HEK293 (cell line): ENCODE data around the gene CDX1.
A peak's percentile ranks its signal among the peaks of the same experiment; 100 is the strongest.

ENCODE experiments used
- CTCF ChIA-PET: fragments of 350-600 bp; formaldehyde crosslinking; extraction: SDS; loops from one replicate; lab custom pipeline; 2021; ENCODE audit warnings: antibody characterized with exemption; lab: Yijun Ruan, JAX
- POLR2A ChIA-PET: fragments of 300-600 bp; formaldehyde crosslinking; extraction: SDS; loops from one replicate; lab custom pipeline; 2020; ENCODE audit warnings: antibody characterized with exemption, inconsistent platforms; lab: Yijun Ruan, JAX
- H3K27ac ChIP-seq: fragments of 200-500 bp; sonication (Bioruptor generic); 2 replicates; pipeline ENCODE4 v1.5.1; 2014; ENCODE audit warnings: low read depth, low read length, control low read depth, inconsistent platforms; ENCODE audit errors: extremely low read depth
- H3K36me3 ChIP-seq, 2 experiments: fragments of 200-500 bp in 1 of 2; sonication (Bioruptor generic) in 1 of 2; 1 replicate in 1 of 2; 2 replicates in 1 of 2; pipeline ENCODE4 v1.5.1; 2014 to 2017; ENCODE audit warnings: inconsistent platforms in 2 of 2, low read length in 2 of 2; ENCODE audit not compliant: control insufficient read depth in 2 of 2, insufficient read depth in 1 of 2
- H3K4me1 ChIP-seq: fragments of 200-500 bp; sonication (Bioruptor generic); 2 replicates; pipeline ENCODE4 v1.5.1; 2014; ENCODE audit warnings: mild to moderate bottlenecking, low read length, inconsistent platforms; ENCODE audit not compliant: control insufficient read depth, insufficient read depth
- H3K4me3 ChIP-seq: 2 replicates; pipeline ENCODE4 v1.5.1; 2011; ENCODE audit warnings: low read depth, mild to moderate bottlenecking, control low read depth, low read length, moderate library complexity
- H3K9me3 ChIP-seq: fragments of 200-500 bp; sonication (Bioruptor generic); 2 replicates; pipeline ENCODE4 v1.5.1; 2014; ENCODE audit warnings: low read depth, low read length, inconsistent platforms; ENCODE audit not compliant: control insufficient read depth, insufficient read depth
- GLIS2 ChIP-seq: fragments of 450-650 bp; formaldehyde crosslinking; IDR thresholded peaks from 2 replicates; pipeline ENCODE4 v1.5.1; 2016; ENCODE audit warnings: missing biosample characterization, missing genetic modification characterization
- HOXC10 ChIP-seq: sonication (generic); formaldehyde crosslinking; IDR thresholded peaks from 2 replicates; pipeline ENCODE4 v1.8.1; 2023; ENCODE audit warnings: mild to moderate bottlenecking, missing genetic modification reagents
- SP3 ChIP-seq: fragments of 450-650 bp; formaldehyde crosslinking; IDR thresholded peaks from 2 replicates; pipeline ENCODE4 v1.5.1; 2016; ENCODE audit warnings: missing biosample characterization, missing genetic modification characterization
- YY2 ChIP-seq: fragments of 450-650 bp; formaldehyde crosslinking; IDR thresholded peaks from 2 replicates; pipeline ENCODE4 v1.5.1; 2016; ENCODE audit warnings: missing biosample characterization, missing genetic modification characterization
- ZBTB8A ChIP-seq: fragments of 450-650 bp; formaldehyde crosslinking; IDR thresholded peaks from 2 replicates; pipeline ENCODE4 v1.5.1; 2016; ENCODE audit warnings: missing biosample characterization, missing genetic modification characterization
- ZFP69B ChIP-seq: fragments of 450-650 bp; formaldehyde crosslinking; IDR thresholded peaks from 2 replicates; pipeline ENCODE4 v1.5.1; 2016; ENCODE audit warnings: missing biosample characterization, missing genetic modification characterization
- ZNF112 ChIP-seq: fragments of 450-650 bp; formaldehyde crosslinking; IDR thresholded peaks from 2 replicates; pipeline ENCODE4 v1.5.0; 2017; ENCODE audit warnings: missing biosample characterization, missing genetic modification characterization
- ZNF155 ChIP-seq: fragments of 450-650 bp; formaldehyde crosslinking; IDR thresholded peaks from 2 replicates; pipeline ENCODE4 v1.5.1; 2016; ENCODE audit warnings: missing biosample characterization, missing genetic modification characterization
- ZNF202 ChIP-seq: fragments of 450-650 bp; formaldehyde crosslinking; IDR thresholded peaks from 2 replicates; pipeline ENCODE4 v1.5.1; 2016; ENCODE audit warnings: missing biosample characterization, missing genetic modification characterization, borderline replicate concordance
- ZNF416 ChIP-seq: fragments of 450-650 bp; formaldehyde crosslinking; IDR thresholded peaks from 2 replicates; pipeline ENCODE4 v1.5.1; 2016; ENCODE audit warnings: missing biosample characterization, missing genetic modification characterization
- ZNF548 ChIP-seq: fragments of 450-650 bp; formaldehyde crosslinking; IDR thresholded peaks from 2 replicates; pipeline ENCODE4 v1.5.1; 2016; ENCODE audit warnings: missing biosample characterization, missing genetic modification characterization
- ZNF596 ChIP-seq: fragments of 450-650 bp; IDR thresholded peaks from 2 replicates; pipeline ENCODE4 v1.5.0; 2018; ENCODE audit warnings: missing biosample characterization, mild to moderate bottlenecking, missing genetic modification characterization, moderate library complexity
- ZNF600 ChIP-seq: fragments of 450-650 bp; formaldehyde crosslinking; IDR thresholded peaks from 2 replicates; pipeline ENCODE4 v1.5.1; 2016; ENCODE audit warnings: missing biosample characterization, missing genetic modification characterization
- ZNF624 ChIP-seq: fragments of 450-650 bp; formaldehyde crosslinking; IDR thresholded peaks from 2 replicates; pipeline ENCODE4 v1.5.1; 2017; ENCODE audit warnings: missing biosample characterization, missing genetic modification characterization
- ZNF629 ChIP-seq: fragments of 450-650 bp; formaldehyde crosslinking; IDR thresholded peaks from 2 replicates; pipeline ENCODE4 v1.5.1; 2017; ENCODE audit warnings: missing biosample characterization, missing genetic modification characterization
- ZNF776 ChIP-seq: fragments of 450-650 bp; formaldehyde crosslinking; IDR thresholded peaks from 2 replicates; pipeline ENCODE4 v1.5.0; 2017; ENCODE audit warnings: missing biosample characterization, missing genetic modification characterization, borderline replicate concordance
- TF ChIP-seq, protein P1 (sequence below): fragments of 450-650 bp; formaldehyde crosslinking; IDR thresholded peaks from 2 replicates; pipeline ENCODE4 v1.5.1; 2016; ENCODE audit warnings: missing biosample characterization, missing genetic modification characterization
- TF ChIP-seq, protein P2 (sequence below): sonication (generic); formaldehyde crosslinking; IDR thresholded peaks from 2 replicates; pipeline ENCODE4 v1.8.1; 2022; ENCODE audit warnings: mild to moderate bottlenecking, moderate library complexity, missing genetic modification reagents
- TF ChIP-seq, protein P3 (sequence below): fragments of 450-650 bp; formaldehyde crosslinking; IDR thresholded peaks from 2 replicates; pipeline ENCODE4 v1.5.1; 2017; ENCODE audit warnings: missing biosample characterization, missing genetic modification characterization
- TF ChIP-seq, protein P4 (sequence below): fragments of 450-650 bp; formaldehyde crosslinking; IDR thresholded peaks from 2 replicates; pipeline ENCODE4 v1.5.1; 2017; ENCODE audit warnings: missing biosample characterization, missing genetic modification characterization

The CDX1 gene

DNA sequence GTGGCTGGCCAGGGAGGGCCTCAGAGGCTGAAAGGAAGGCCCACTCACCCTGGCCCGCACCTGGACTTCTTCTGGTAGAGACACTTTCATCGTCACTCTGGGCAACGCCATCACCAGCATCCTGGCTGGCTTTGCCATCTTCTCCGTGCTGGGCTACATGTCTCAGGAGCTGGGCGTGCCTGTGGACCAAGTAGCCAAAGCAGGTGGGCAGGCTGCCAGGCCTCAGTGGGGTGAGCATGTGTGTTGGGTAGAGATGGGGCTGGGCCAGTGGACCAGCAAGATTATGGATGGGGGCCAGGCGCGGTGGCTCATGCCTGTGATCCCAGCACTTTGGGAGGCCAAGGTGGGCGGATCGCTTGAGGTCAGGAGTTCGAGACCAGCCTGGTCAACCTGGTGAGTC is 35.9 kb downstream of the CDX1 start:
- Histone ChIP-seq H3K27ac (no peak overlapping the region), H3K4me3 (no peak overlapping the region), H3K9me3 (no peaks in the 10 kb centered on the region), H3K36me3 (no peaks in the 10 kb centered on the region), H3K4me1 (no peaks in the 10 kb centered on the region)
- no peak for TF ChIP-seq ZNF629
- TF ChIP-seq, protein P1, sequence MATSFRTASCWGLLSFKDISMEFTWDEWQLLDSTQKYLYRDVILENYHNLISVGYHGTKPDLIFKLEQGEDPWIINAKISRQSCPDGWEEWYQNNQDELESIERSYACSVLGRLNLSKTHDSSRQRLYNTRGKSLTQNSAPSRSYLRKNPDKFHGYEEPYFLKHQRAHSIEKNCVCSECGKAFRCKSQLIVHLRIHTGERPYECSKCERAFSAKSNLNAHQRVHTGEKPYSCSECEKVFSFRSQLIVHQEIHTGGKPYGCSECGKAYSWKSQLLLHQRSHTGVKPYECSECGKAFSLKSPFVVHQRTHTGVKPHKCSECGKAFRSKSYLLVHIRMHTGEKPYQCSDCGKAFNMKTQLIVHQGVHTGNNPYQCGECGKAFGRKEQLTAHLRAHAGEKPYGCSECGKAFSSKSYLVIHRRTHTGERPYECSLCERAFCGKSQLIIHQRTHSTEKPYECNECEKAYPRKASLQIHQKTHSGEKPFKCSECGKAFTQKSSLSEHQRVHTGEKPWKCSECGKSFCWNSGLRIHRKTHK (tag by site-specific recombination) = no peak
- no peak for TF ChIP-seq ZNF548 (tag by site-specific recombination)
- TF ChIP-seq, protein P2, sequence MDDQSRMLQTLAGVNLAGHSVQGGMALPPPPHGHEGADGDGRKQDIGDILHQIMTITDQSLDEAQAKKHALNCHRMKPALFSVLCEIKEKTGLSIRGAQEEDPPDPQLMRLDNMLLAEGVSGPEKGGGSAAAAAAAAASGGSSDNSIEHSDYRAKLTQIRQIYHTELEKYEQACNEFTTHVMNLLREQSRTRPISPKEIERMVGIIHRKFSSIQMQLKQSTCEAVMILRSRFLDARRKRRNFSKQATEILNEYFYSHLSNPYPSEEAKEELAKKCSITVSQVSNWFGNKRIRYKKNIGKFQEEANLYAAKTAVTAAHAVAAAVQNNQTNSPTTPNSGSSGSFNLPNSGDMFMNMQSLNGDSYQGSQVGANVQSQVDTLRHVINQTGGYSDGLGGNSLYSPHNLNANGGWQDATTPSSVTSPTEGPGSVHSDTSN (CRISPR knock-in tag) = no peak
- TF ChIP-seq ZNF155 = no peak
- TF ChIP-seq ZNF202 (tag by site-specific recombination) = no peak
- no peak for TF ChIP-seq ZNF112
- no peak for TF ChIP-seq ZNF596 (tag by site-specific recombination)
- no peak for TF ChIP-seq ZNF416
- no peak for TF ChIP-seq ZNF624 (tag by site-specific recombination)
- TF ChIP-seq ZFP69B (tag by site-specific recombination) = no peak
- TF ChIP-seq ZNF600 = no peak
- TF ChIP-seq GLIS2 = no peak
- TF ChIP-seq HOXC10 (CRISPR knock-in tag) = no peak
- no peak for TF ChIP-seq YY2 (tag by site-specific recombination)
- TF ChIP-seq ZNF776 (tag by site-specific recombination) = no peak
- TF ChIP-seq, protein P3, sequence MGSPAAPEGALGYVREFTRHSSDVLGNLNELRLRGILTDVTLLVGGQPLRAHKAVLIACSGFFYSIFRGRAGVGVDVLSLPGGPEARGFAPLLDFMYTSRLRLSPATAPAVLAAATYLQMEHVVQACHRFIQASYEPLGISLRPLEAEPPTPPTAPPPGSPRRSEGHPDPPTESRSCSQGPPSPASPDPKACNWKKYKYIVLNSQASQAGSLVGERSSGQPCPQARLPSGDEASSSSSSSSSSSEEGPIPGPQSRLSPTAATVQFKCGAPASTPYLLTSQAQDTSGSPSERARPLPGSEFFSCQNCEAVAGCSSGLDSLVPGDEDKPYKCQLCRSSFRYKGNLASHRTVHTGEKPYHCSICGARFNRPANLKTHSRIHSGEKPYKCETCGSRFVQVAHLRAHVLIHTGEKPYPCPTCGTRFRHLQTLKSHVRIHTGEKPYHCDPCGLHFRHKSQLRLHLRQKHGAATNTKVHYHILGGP (tag by site-specific recombination) = no peak
- TF ChIP-seq ZBTB8A (tag by site-specific recombination) = no peak
- POLR2A ChIA-PET = no interaction called here
- CTCF ChIA-PET = no interaction called here

DNA sequence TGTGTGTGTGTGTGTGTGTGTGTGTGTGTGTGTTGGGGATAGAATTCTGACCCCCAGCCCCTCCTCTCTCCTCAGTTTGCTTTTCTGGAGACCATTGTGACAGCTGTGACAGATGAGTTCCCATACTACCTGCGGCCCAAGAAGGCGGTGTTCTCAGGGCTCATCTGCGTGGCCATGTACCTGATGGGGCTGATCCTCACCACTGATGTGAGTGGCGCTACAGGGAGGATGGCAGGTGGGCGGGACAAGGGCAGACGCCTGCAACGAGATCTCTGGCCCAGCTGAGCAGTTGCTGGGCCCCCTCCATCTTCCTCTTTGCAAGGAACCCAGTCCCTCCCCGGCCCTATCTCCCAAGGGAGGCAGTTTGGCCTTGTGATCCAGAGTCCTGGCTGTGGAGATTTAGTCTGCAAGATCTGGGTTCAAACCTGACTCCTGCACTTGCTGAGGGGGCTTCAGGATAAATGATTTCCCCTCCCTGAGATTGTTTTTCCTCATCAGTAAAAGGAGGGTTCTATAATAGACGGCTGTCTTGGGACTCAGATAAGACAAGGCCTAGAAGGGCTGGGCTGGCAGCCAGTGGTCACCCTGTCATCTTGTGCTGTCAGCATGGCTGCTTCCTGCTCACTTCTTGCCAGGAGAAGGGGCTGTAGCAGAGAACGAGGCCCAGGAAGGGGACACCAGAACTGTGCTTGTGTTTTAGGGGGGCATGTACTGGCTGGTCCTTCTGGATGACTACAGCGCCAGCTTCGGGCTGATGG is 37.4 kb downstream of the CDX1 start:
- no peaks in the 10 kb centered on the region for H3K4me1 ChIP-seq
- H3K4me3 ChIP-seq = no peak overlapping the region
- H3K9me3 ChIP-seq = no peaks in the 10 kb centered on the region
- H3K36me3 ChIP-seq = no peaks in the 10 kb centered on the region
- POLR2A ChIA-PET = no interaction called here
- CTCF ChIA-PET = interaction anchor here (0.8 kb wide), 1 partner anchor 15 kb away, joined by 3 read pairs; no protein-coding TSS in a partner anchor
- TF ChIP-seq, protein P4, sequence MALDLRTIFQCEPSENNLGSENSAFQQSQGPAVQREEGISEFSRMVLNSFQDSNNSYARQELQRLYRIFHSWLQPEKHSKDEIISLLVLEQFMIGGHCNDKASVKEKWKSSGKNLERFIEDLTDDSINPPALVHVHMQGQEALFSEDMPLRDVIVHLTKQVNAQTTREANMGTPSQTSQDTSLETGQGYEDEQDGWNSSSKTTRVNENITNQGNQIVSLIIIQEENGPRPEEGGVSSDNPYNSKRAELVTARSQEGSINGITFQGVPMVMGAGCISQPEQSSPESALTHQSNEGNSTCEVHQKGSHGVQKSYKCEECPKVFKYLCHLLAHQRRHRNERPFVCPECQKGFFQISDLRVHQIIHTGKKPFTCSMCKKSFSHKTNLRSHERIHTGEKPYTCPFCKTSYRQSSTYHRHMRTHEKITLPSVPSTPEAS (tag by site-specific recombination) = 0 out of 2 replicates have a peak, but pooled peaks have one; percentile 23
- TF ChIP-seq SP3 (tag by site-specific recombination) = no peak
- H3K27ac ChIP-seq = no peak overlapping the region
